ENCODE results near the gene NVL.
"Not testable (repeated sequence)": the region's sequence is repeated elsewhere in the genome, so short reads cannot be mapped to it uniquely, and the experiment has no call there.

NVL gene

GRCh38 chr1:224226849-224227502 lies 103.0 kb downstream of the NVL start:
- DNase-seq = no peak

GRCh38 chr1:224223819-224224714 lies 105.9 kb downstream of the NVL start:
- peak; percentile 92 for DNase-seq

GRCh38 chr1:224219612-224220059 lies 110.3 kb downstream of the NVL start:
- DNase-seq = no peak

GRCh38 chr1:224219011-224219611 lies 110.9 kb downstream of the NVL start:
- DNase-seq = no peak

GRCh38 chr1:224217655-224218623 lies 112.0 kb downstream of the NVL start:
- no peak for DNase-seq

GRCh38 chr1:224216382-224216781 lies 113.6 kb downstream of the NVL start:
- DNase-seq = no peak

- DNase-seq = no peak
Measured at GRCh38 chr1:224213438-224214119, 116.4 kb downstream of the NVL start.

GRCh38 chr1:224212618-224213061 lies 117.3 kb downstream of the NVL start:
- DNase-seq = no peak

- no peak for DNase-seq
Measured at GRCh38 chr1:224211206-224211962, 118.6 kb downstream of the NVL start.

GRCh38 chr1:224205931-224206538 lies 123.9 kb downstream of the NVL start:
- not testable (repeated sequence) for DNase-seq

GRCh38 chr1:224205438-224205840 lies 124.5 kb downstream of the NVL start:
- DNase-seq = no peak

- DNase-seq = peak; percentile 13
Measured at GRCh38 chr1:224203243-224204016, 126.5 kb downstream of the NVL start.

- DNase-seq = no peak
Measured at GRCh38 chr1:224201853-224202252, 128.1 kb downstream of the NVL start.

- DNase-seq = no peak
Measured at GRCh38 chr1:224201383-224201782, 128.6 kb downstream of the NVL start.

- DNase-seq = no peak
Measured at GRCh38 chr1:224199679-224200078, 130.3 kb downstream of the NVL start.

- no peak for DNase-seq
Measured at GRCh38 chr1:224198572-224198971, 131.4 kb downstream of the NVL start.

GRCh38 chr1:224196813-224197600 lies 133.0 kb downstream of the NVL start:
- DNase-seq = no peak

GRCh38 chr1:224193319-224193966 lies 136.5 kb downstream of the NVL start:
- DNase-seq = no peak
